Stimulated activated CD4-positive, alpha-beta T cell treated with anti-CD3 and anti-CD28 coated beads, Interleukin-4, amount 100 ng/mL, for 1 hour (primary cell): ENCODE data around the gene S100Z.
"Not testable (repeated sequence)": the region's sequence is repeated elsewhere in the genome, so short reads cannot be mapped to it uniquely, and the experiment has no call there.

Experiments
- DNase-seq: peaks from one replicate; pipeline ENCODE4 v3.0.0-alpha.2; 2020

The S100Z gene

GRCh38 chr5:76888733-76889300 lies 39.0 kb downstream of the S100Z start:
- DNase-seq, result no peak

- no peak for DNase-seq
Measured at GRCh38 chr5:76893294-76893693, 43.5 kb downstream of the S100Z start.

GRCh38 chr5:76896196-76896595 lies 46.4 kb downstream of the S100Z start:
- DNase-seq, result no peak

GRCh38 chr5:76901522-76901921 lies 51.7 kb downstream of the S100Z start:
- no peak for DNase-seq

- no peak for DNase-seq
Measured at GRCh38 chr5:76908166-76908565, 58.4 kb downstream of the S100Z start.

- DNase-seq, result not testable (repeated sequence)
Measured at GRCh38 chr5:76910344-76910933, 60.6 kb downstream of the S100Z start.

GRCh38 chr5:76914671-76915070 lies 64.9 kb downstream of the S100Z start:
- not testable (repeated sequence) for DNase-seq

- DNase-seq, result no peak
Measured at GRCh38 chr5:76918539-76918938, 68.7 kb downstream of the S100Z start.

- DNase-seq, result no peak
Measured at GRCh38 chr5:76920491-76920890, 70.7 kb downstream of the S100Z start.

GRCh38 chr5:76926329-76927105 lies 76.7 kb downstream of the S100Z start:
- no peak for DNase-seq

- no peak for DNase-seq
Measured at GRCh38 chr5:76927961-76928360, 78.1 kb downstream of the S100Z start.

- no peak for DNase-seq
Measured at GRCh38 chr5:76930083-76930482, 80.3 kb downstream of the S100Z start.

GRCh38 chr5:76938177-76938576 lies 88.4 kb downstream of the S100Z start:
- no peak for DNase-seq

GRCh38 chr5:76941000-76941399 lies 91.2 kb downstream of the S100Z start:
- DNase-seq, result no peak

GRCh38 chr5:76941442-76941841 lies 91.6 kb downstream of the S100Z start:
- no peak for DNase-seq

GRCh38 chr5:76942581-76942980 lies 92.8 kb downstream of the S100Z start:
- DNase-seq, result no peak

- DNase-seq, result no peak
Measured at GRCh38 chr5:76943006-76943405, 93.2 kb downstream of the S100Z start.

GRCh38 chr5:76944638-76945037 lies 94.8 kb downstream of the S100Z start:
- DNase-seq, result no peak

- DNase-seq, result not testable (repeated sequence)
Measured at GRCh38 chr5:76945238-76945637, 95.4 kb downstream of the S100Z start.

GRCh38 chr5:76946090-76946489 lies 96.3 kb downstream of the S100Z start:
- no peak for DNase-seq

- DNase-seq, result no peak
Measured at GRCh38 chr5:76947082-76947503, 97.3 kb downstream of the S100Z start.

- no peak for DNase-seq
Measured at GRCh38 chr5:76952795-76953536, 103.2 kb downstream of the S100Z start, which contains the start of gene CRHBP. Gene CRHBP (plus strand): TSS chr5:76953045. CDS start chr5:76953135, 90 bp downstream.
